Measurements from ENCODE around the gene UACA. TPM values are rescaled to one million over a fixed set of nuclear protein-coding genes. Genes with fewer than 3 reads are reported as not detected.

The UACA gene
- polyA plus RNA-seq, 1 donor (not counting 4 experiments of a cell fraction or from before 2014, with no cell fraction given) = 26.6 TPM

GRCh38 chr15:70653426-70653825 is 109.9 kb downstream of the UACA start:
- Histone ChIP-seq H3K9me1 (ENCODE audit: control insufficient read depth, extremely low read depth, insufficient read depth, low read length) (no peaks in the 10 kb centered on the region), H3K9ac (ENCODE audit: control insufficient read depth, extremely low read depth, insufficient read depth, low read length) (no peak overlapping the region), H2AFZ (ENCODE audit: control insufficient read depth, low read length) (no peak overlapping the region), H3K4me1 (ENCODE audit: control insufficient read depth, extremely low read depth, insufficient read depth, low read length) (peaks cover 10% of the 10 kb centered on the region), H4K20me1 (ENCODE audit: control insufficient read depth, extremely low read depth, insufficient read depth, low read length) (no peaks in the 10 kb centered on the region), H3K36me3 (ENCODE audit: control insufficient read depth in 2 of 2, extremely low read depth in 1 of 2, insufficient read depth in 2 of 2, low read length in 2 of 2) (no peaks in the 10 kb centered on the region), H3K9me3 (ENCODE audit: control insufficient read depth, low read depth, low read length) (no peaks in the 10 kb centered on the region), H3K27ac (ENCODE audit: control insufficient read depth, insufficient read depth, low read length) (no peak overlapping the region), H3K4me3 (ENCODE audit: control insufficient read depth in 2 of 3, extremely low read depth in 1 of 3, insufficient read depth in 2 of 3, low read depth in 1 of 3, low read length in 3 of 3) (no peak overlapping the region), H3K27me3 (ENCODE audit: control insufficient read depth, extremely low read depth, insufficient read depth, low read length) (no peaks in the 10 kb centered on the region), H3K79me2 (ENCODE audit: control insufficient read depth, insufficient read depth, low read length) (no peaks in the 10 kb centered on the region), H3K4me2 (ENCODE audit: control insufficient read depth, extremely low read depth, insufficient read depth, low read depth, low read length) (no peak overlapping the region)
- TF ChIP-seq EZH2 (IDR thresholded peaks at IDR 0.05; ENCODE audit: low read length) (no peak), CTCF (optimal IDR thresholded peaks at IDR 0.05 in 1 of 3, IDR thresholded peaks at IDR 0.05 in 1 of 3, conservative IDR thresholded peaks at IDR 0.05 in 1 of 3; ENCODE audit: extremely low read depth in 1 of 3, insufficient read depth in 2 of 3, low read length in 3 of 3) (no peak)
- dilution Hi-C loops (cut with MboI; ENCODE audit: extremely low pct_ligation_motif_present, low sequenced_read_pairs) = no loop called here
- FAIRE-seq (no peak), DNase-seq (ENCODE audit: low read depth, low spot score) (no peak)

- H3K27me3 ChIP-seq (ENCODE audit: control insufficient read depth, extremely low read depth, insufficient read depth, low read length) = no peaks in the 10 kb centered on the region
- H3K4me2 ChIP-seq (ENCODE audit: control insufficient read depth, extremely low read depth, insufficient read depth, low read depth, low read length) = no peak overlapping the region
- peaks cover 10% of the 10 kb centered on the region for H3K4me1 ChIP-seq (ENCODE audit: control insufficient read depth, extremely low read depth, insufficient read depth, low read length)
- no peaks in the 10 kb centered on the region for H3K9me3 ChIP-seq (ENCODE audit: control insufficient read depth, low read depth, low read length)
- H4K20me1 ChIP-seq (ENCODE audit: control insufficient read depth, extremely low read depth, insufficient read depth, low read length) = no peaks in the 10 kb centered on the region
- H3K9ac ChIP-seq (ENCODE audit: control insufficient read depth, extremely low read depth, insufficient read depth, low read length) = no peak overlapping the region
- dilution Hi-C loops (cut with MboI; ENCODE audit: extremely low pct_ligation_motif_present, low sequenced_read_pairs) = no loop called here
- H2AFZ ChIP-seq (ENCODE audit: control insufficient read depth, low read length) = no peak overlapping the region
- no peaks in the 10 kb centered on the region for H3K79me2 ChIP-seq (ENCODE audit: control insufficient read depth, insufficient read depth, low read length)
- H3K27ac ChIP-seq (ENCODE audit: control insufficient read depth, insufficient read depth, low read length) = no peak overlapping the region
- H3K36me3 ChIP-seq (ENCODE audit: control insufficient read depth in 2 of 2, extremely low read depth in 1 of 2, insufficient read depth in 2 of 2, low read length in 2 of 2) = no peaks in the 10 kb centered on the region
- H3K9me1 ChIP-seq (ENCODE audit: control insufficient read depth, extremely low read depth, insufficient read depth, low read length) = no peaks in the 10 kb centered on the region
- no peak for DNase-seq (ENCODE audit: low read depth, low spot score)
- no peak overlapping the region for H3K4me3 ChIP-seq (ENCODE audit: control insufficient read depth in 2 of 3, extremely low read depth in 1 of 3, insufficient read depth in 2 of 3, low read depth in 1 of 3, low read length in 3 of 3)
- TF ChIP-seq EZH2 (IDR thresholded peaks at IDR 0.05; ENCODE audit: low read length) (no peak), CTCF (optimal IDR thresholded peaks at IDR 0.05 in 1 of 3, IDR thresholded peaks at IDR 0.05 in 1 of 3, conservative IDR thresholded peaks at IDR 0.05 in 1 of 3; ENCODE audit: extremely low read depth in 1 of 3, insufficient read depth in 2 of 3, low read length in 3 of 3) (no peak)
- no peak for FAIRE-seq
Measured at GRCh38 chr15:70652341-70652740, 111.0 kb downstream of the UACA start.
